ENCODE results near the gene SELENBP1. TPM values are rescaled to one million over a fixed set of nuclear protein-coding genes. Genes with fewer than 3 reads are reported as not detected.

Gene SELENBP1
- total RNA-seq, result under 1 TPM; 0.43 to 0.82 (median 0.63) TPM

DNA sequence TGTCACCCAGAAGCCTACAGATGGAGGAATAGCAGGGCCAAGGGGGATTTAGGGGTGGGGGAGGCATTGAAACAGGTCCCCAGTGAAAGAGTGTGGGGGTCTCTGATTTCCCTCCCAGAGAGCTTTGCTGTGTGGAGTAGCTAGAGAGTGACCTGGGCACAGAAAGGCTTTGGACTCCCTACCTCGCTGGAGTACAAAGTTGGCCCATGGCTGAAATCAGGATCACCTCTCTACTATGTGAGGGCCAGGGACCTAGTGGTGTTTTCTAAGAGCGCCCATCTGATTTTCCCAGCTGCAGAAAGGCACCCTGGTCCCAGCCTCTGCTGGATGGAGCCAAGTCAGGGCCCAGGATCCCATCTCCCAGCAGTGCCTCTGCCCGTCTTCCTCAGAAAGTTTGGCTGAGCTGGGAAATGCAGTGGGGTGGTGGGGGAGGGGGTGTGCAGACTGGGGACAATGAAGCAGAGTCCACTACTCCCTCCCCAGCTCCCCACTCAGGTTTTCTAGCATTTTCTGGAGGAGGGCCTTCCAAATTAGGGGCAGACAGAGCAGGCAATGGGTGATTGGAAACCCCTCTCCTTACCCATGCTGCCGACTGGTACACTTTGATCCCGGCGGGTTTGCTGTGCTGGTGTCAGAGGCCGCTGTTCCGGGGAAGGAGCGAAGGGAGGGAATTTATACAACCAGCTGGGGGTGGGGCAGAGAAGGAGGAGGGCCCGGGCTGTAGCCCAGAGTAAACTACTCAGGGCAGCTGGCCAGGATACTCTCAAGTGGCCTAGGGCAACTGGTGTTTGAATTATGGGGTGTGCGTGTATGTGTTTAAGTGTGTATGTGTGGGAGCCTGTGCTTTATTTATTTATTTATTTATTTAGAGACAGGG, at the start of gene SELENBP1:
Gene SELENBP1 (minus strand): TSS at position 648 of the 877 bp plus-strand sequence. CDS start 64 bp downstream, at position 584.
- no peak for ATAC-seq
- no peak for DNase-seq
- H3K4me1 Mint-ChIP-seq (ENCODE audit: low read depth), result no peaks in the 10 kb centered on the region

GRCh38 chr1:151419819-151420218, 47.3 kb upstream of the SELENBP1 start:
- no peak overlapping the region for H3K4me3 Mint-ChIP-seq
- no peak for ATAC-seq
- H3K9me3 Mint-ChIP-seq, result no peaks in the 10 kb centered on the region
- H3K27me3 Mint-ChIP-seq (ENCODE audit: low read depth), result no peaks in the 10 kb centered on the region
- H3K4me1 Mint-ChIP-seq (ENCODE audit: low read depth), result no peaks in the 10 kb centered on the region
- peaks cover 32% of the 10 kb centered on the region for H3K36me3 Mint-ChIP-seq (ENCODE audit: insufficient read depth)
- DNase-seq, result no peak

More for the DNA sequence above, at the start of gene SELENBP1:
- Mint-ChIP-seq H3K36me3 (ENCODE audit: insufficient read depth) (no peaks in the 10 kb centered on the region), H3K4me3 (no peak within 1 kb of the TSS), H3K9me3 (no peaks in the 10 kb centered on the region), H3K27me3 (ENCODE audit: low read depth) (peaks cover 6% of the 10 kb centered on the region)

DNA sequence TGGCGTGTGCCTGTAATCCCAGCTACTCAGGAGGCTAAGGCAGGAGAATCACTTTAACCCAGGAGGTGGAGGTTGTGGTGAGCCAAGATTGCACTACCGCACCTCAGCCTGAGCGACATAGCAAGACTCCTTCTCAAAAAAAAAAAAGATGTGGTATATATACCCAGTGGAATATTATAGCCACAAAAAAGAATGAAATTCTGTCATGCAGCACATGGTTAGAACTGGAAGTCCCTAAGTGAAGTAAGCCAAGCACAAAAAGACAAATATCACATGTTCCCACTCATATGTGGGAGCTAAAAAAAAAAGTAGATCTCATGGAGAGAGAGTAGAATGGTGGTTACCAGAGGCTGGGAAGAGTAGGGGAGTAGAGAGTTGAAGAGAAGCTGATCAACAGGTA, 45.6 kb upstream of the SELENBP1 start:
- Mint-ChIP-seq H3K4me3 (no peak overlapping the region), H3K4me1 (ENCODE audit: low read depth) (no peaks in the 10 kb centered on the region), H3K9me3 (no peaks in the 10 kb centered on the region), H3K27me3 (ENCODE audit: low read depth) (no peaks in the 10 kb centered on the region), H3K36me3 (ENCODE audit: insufficient read depth) (peaks cover 17% of the 10 kb centered on the region)
- DNase-seq, result no peak
- ATAC-seq, result no peak

DNA sequence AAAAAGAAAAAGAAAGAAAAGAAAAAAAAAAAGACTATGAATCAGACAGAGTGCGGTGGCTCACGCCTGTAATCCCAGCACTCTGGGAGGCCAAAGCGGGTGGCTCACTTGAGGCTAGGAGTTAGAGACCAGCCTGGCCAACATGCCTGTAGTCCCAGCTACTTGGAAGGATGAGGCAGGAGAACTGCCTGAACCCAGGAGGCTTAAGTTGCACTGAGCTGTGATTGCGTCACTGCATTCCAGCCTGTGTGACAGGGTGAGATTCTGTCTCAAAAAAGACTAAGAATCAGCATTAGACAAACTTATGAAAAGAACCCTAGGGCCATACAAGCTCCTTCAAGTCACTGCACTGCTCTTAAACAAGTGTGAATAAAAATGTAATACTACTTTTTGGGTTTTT, 43.7 kb upstream of the SELENBP1 start:
- no peak overlapping the region for H3K4me3 Mint-ChIP-seq
- ATAC-seq, result no peak

DNA sequence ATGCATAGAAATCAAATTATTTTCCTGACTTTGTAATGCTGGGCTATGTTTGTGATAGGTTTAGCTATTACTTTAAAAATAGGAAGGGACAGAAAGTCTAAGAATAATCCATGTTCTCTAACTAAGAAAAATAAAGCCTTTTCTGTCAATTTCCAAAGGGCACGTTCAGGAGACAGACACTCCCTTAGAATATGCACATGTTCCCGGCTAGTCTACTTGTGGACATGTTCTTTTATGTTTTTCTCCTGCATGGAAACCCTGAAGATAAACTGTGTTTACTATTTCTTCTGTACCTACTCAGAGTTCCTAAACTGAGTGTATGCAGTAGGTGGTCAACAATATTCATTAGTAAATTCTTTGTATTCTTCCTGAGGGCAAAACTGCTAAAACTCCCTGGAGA, 39.4 kb upstream of the SELENBP1 start:
- Mint-ChIP-seq H3K4me3 (no peak overlapping the region), H3K9me3 (no peaks in the 10 kb centered on the region), H3K4me1 (ENCODE audit: low read depth) (no peaks in the 10 kb centered on the region), H3K27me3 (ENCODE audit: low read depth) (no peaks in the 10 kb centered on the region), H3K36me3 (ENCODE audit: insufficient read depth) (peaks cover 38% of the 10 kb centered on the region)
- ATAC-seq, result no peak
- DNase-seq, result no peak

More for the DNA sequence above, 43.7 kb upstream of the SELENBP1 start:
- peaks cover 22% of the 10 kb centered on the region for H3K36me3 Mint-ChIP-seq (ENCODE audit: insufficient read depth)
- H3K9me3 Mint-ChIP-seq, result no peaks in the 10 kb centered on the region
- no peaks in the 10 kb centered on the region for H3K27me3 Mint-ChIP-seq (ENCODE audit: low read depth)
- H3K4me1 Mint-ChIP-seq (ENCODE audit: low read depth), result no peaks in the 10 kb centered on the region
- no peak for DNase-seq

DNA sequence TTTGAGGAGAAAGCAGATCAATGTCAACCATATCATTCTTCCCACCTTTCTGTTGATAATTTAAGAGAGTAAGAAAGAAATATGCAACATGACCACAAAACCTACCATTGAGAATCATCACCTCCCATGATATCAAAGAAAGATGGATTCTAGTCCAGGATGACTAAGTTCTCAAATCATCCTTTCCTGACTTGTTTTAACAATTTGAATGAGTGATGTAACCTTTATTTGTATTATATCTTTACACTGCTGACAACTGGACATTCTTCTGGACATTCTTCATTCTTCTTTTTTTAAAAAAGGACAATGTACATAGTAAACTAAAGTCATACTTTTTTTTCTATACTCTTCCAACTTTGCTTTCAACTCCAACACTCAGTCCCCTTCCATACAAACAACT, 36.4 kb upstream of the SELENBP1 start:
- DNase-seq, result no peak
- H3K9me3 Mint-ChIP-seq, result no peaks in the 10 kb centered on the region
- no peaks in the 10 kb centered on the region for H3K4me1 Mint-ChIP-seq (ENCODE audit: low read depth)
- ATAC-seq, result no peak
- H3K27me3 Mint-ChIP-seq (ENCODE audit: low read depth), result no peaks in the 10 kb centered on the region
- no peak overlapping the region for H3K4me3 Mint-ChIP-seq
- peaks cover 46% of the 10 kb centered on the region for H3K36me3 Mint-ChIP-seq (ENCODE audit: insufficient read depth)

DNA sequence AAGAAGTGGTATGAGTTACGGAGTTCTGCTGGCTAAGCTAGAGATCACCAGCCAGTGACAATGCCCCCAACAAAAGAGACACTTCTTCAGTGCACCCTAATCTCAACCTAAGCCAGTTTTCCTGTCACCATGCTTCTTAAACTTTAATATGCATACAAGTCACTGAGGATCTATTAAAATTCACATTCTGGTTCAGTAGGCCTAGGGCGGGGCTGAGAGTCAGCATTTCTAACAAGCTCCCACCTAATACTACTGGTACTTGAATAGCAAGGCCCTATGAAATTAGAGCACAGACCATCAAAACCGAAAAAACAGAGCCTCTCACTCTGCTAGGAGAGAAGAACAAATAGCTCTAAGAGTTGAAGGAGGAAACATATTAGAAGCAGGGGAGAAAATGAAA, 34.8 kb upstream of the SELENBP1 start:
- no peak for DNase-seq
- peaks cover 3% of the 10 kb centered on the region for H3K4me1 Mint-ChIP-seq (ENCODE audit: low read depth)
- peaks cover 52% of the 10 kb centered on the region for H3K36me3 Mint-ChIP-seq (ENCODE audit: insufficient read depth)
- ATAC-seq, result no peak
- H3K9me3 Mint-ChIP-seq, result no peaks in the 10 kb centered on the region
- no peaks in the 10 kb centered on the region for H3K27me3 Mint-ChIP-seq (ENCODE audit: low read depth)
- H3K4me3 Mint-ChIP-seq, result no peak overlapping the region

DNA sequence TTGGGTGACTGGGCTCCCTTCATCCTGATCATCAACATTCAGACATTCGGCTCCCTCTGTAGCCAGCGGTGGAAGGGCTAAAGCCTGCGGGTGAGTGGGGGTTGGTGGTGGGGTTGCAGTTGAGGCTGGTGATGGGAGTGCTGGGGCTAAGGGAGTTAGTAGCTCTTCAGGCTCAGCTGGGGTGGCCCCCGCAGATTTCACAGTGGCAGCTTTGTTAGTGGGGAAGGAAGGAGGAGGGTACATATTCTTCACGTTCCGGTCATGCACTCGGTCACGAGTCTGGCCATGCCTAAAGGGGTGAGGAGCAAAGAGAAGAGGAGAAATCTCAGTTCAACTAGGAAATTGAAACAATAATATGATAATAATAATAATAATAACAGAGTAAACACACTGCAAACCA, 33.7 kb upstream of the SELENBP1 start:
- no peaks in the 10 kb centered on the region for H3K9me3 Mint-ChIP-seq
- ATAC-seq, result no peak
- no peak overlapping the region for H3K4me3 Mint-ChIP-seq
- H3K4me1 Mint-ChIP-seq (ENCODE audit: low read depth), result peaks cover 10% of the 10 kb centered on the region
- H3K36me3 Mint-ChIP-seq (ENCODE audit: insufficient read depth), result peaks cover 51% of the 10 kb centered on the region
- no peaks in the 10 kb centered on the region for H3K27me3 Mint-ChIP-seq (ENCODE audit: low read depth)
- no peak for DNase-seq

DNA sequence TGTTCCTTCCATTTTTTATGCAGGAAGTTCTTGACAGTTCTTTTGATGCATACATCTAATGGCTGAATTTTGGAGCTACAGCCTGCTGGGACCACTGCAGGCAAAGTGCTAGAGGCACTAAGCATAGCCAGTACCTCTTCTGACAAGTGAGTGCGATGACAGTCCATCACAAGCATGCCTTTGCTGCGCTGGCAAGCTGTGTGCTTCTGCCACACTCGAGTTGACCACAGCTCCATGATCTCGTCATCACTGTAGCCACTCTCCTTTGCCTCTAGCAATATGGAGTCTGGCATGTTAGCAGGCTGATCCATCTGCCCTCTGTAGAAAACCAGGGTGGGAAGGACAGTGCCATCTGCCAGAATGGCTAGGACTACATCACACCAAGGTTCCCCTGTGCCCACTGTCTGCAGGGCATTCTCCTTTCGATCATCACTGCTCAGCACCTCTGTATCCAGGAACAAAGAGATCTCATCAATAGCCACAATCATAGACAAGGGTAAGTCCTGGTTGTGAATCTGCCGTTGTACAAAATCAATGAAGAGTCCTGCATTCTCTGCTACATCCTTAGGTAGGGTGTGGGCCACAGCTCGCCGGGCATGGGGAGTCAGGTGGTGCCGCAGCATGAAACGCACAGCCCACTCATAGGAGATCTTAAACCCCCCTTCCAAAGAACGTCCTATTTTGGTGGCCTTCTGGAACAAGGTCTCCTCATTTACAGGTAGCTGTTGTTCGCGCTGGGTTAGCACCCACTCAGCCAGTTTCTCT, 32.9 kb upstream of the SELENBP1 start:
- Mint-ChIP-seq H3K36me3 (ENCODE audit: insufficient read depth) (peaks cover 51% of the 10 kb centered on the region), H3K9me3 (no peaks in the 10 kb centered on the region), H3K4me1 (ENCODE audit: low read depth) (peaks cover 18% of the 10 kb centered on the region), H3K4me3 (no peak overlapping the region), H3K27me3 (ENCODE audit: low read depth) (no peaks in the 10 kb centered on the region)
- DNase-seq, result no peak
- ATAC-seq, result no peak

DNA sequence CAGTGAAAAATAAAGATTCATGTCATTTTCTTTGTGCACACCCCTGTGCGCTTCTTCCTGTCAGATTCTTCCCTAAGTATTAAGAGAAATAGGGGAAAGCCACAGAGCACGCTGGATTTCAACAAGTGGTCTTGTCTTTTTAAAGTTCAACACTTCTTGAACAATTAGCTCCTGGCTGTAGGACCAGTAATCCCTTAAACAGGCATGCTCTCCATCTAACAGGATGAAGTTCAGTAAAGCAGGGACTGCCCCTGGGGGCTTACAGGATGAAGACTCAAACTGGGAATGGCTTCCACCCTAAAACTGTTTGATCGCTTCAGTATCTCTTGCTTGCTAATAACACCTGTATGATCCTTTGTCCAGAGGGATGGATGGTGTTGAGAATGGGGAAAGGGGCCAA, 31.1 kb upstream of the SELENBP1 start:
- H3K27me3 Mint-ChIP-seq (ENCODE audit: low read depth), result no peaks in the 10 kb centered on the region
- H3K4me1 Mint-ChIP-seq (ENCODE audit: low read depth), result peaks cover 27% of the 10 kb centered on the region
- ATAC-seq (no peak), DNase-seq (no peak)
- peaks cover 48% of the 10 kb centered on the region for H3K36me3 Mint-ChIP-seq (ENCODE audit: insufficient read depth)
- H3K9me3 Mint-ChIP-seq, result no peaks in the 10 kb centered on the region
- no peak overlapping the region for H3K4me3 Mint-ChIP-seq

GRCh38 chr1:151402764-151403163, 30.3 kb upstream of the SELENBP1 start:
- no peak for DNase-seq
- H3K36me3 Mint-ChIP-seq (ENCODE audit: insufficient read depth), result peaks cover 48% of the 10 kb centered on the region
- H3K4me1 Mint-ChIP-seq (ENCODE audit: low read depth), result peaks cover 27% of the 10 kb centered on the region
- H3K4me3 Mint-ChIP-seq, result peak overlapping the region; percentile 20
- no peaks in the 10 kb centered on the region for H3K9me3 Mint-ChIP-seq
- ATAC-seq, result no peak
- H3K27me3 Mint-ChIP-seq (ENCODE audit: low read depth), result no peaks in the 10 kb centered on the region

DNA sequence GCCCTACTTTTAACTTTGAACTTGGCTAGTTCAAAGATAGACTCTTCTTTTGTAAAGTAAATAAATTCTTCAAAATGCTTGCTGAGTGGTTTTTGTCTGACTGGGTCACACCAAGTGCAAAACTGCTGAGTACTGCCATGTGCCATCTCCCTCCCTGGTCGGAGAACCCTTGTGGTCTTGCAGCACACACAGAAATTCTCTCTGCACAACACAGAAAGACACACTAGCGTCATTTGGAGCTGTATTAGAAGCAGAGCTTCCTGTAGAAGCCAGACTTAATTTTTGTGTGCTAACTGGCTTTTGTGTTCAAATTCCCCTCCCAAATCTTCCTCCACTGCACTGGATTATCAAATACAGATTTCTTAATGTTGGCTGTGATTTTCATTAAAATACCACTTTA, 29.4 kb upstream of the SELENBP1 start:
- Mint-ChIP-seq H3K36me3 (ENCODE audit: insufficient read depth) (peaks cover 42% of the 10 kb centered on the region), H3K9me3 (no peaks in the 10 kb centered on the region), H3K27me3 (ENCODE audit: low read depth) (no peaks in the 10 kb centered on the region), H3K4me1 (ENCODE audit: low read depth) (peaks cover 27% of the 10 kb centered on the region), H3K4me3 (peak overlapping the region; percentile 43)
- DNase-seq (no peak), ATAC-seq (no peak)

DNA sequence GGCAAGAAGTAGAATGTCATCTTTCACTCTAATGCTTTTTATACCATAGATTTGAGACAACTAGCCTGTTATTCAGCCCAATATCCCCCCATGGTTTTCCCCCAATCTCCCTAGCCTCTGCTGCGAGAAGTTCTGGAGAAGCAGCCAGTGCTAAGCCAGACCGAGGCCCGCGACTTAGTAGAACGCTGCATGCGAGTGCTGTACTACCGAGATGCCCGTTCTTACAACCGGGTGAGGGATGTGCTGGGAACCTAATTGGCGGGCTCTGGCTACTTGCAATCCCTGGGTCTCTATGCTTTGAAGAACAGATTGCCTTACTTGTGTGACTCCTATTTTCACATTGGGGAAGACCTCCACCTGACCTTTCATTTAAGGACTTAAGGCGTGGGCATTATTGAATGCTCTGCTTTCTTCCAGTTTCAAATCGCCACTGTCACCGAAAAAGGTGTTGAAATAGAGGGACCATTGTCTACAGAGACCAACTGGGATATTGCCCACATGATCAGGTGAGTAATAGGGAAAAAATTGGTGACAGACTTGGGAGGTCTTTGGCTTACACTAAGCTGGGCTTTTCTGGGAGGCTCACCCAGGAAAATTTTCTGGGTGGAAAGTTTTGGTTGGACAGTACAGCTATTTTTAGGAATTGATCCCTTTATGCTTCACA, 28.8 kb upstream of the SELENBP1 start:
- Mint-ChIP-seq H3K4me3 (peak overlapping the region; percentile 97), H3K36me3 (ENCODE audit: insufficient read depth) (peaks cover 39% of the 10 kb centered on the region), H3K4me1 (ENCODE audit: low read depth) (peaks cover 27% of the 10 kb centered on the region), H3K9me3 (no peaks in the 10 kb centered on the region), H3K27me3 (ENCODE audit: low read depth) (no peaks in the 10 kb centered on the region)
- DNase-seq (no peak), ATAC-seq (no peak)
